ENCODE measurements around the gene MT1F. TPM values are rescaled to one million over a fixed set of nuclear protein-coding genes. Genes with fewer than 3 reads are reported as not detected.
"Not testable (repeated sequence)": the region's sequence is repeated elsewhere in the genome, so short reads cannot be mapped to it uniquely, and the experiment has no call there.

Gene MT1F
- polyA plus RNA-seq (2013, experiment 1 of 2; ENCODE audit: insufficient read length) = 4.0 TPM
- polyA plus RNA-seq (2013, experiment 2 of 2; ENCODE audit: insufficient read length) = 2.0 TPM

GRCh38 chr16:56657555-56658326 is at the start of gene MT1F:
TSS of gene MT1F (plus strand) at chr16:56657959. CDS start at chr16:56658059, 100 bp downstream.
- peak; percentile 31 for DNase-seq

GRCh38 chr16:56608043-56608875 is 49.5 kb upstream of the MT1F start, which contains the start of gene MT2A:
TSS of gene MT2A (plus strand) at chr16:56608584. CDS start at chr16:56608656, 72 bp downstream.
- peak; percentile 97 for DNase-seq

GRCh38 chr16:56608876-56609462 is 48.8 kb upstream of the MT1F start:
- DNase-seq = peak; percentile 19

GRCh38 chr16:56609463-56609921 is 48.3 kb upstream of the MT1F start:
- DNase-seq = peak; percentile 93

GRCh38 chr16:56610017-56610608 is 47.6 kb upstream of the MT1F start:
- DNase-seq = peak; percentile 83

GRCh38 chr16:56610609-56611111 is 47.1 kb upstream of the MT1F start:
- peak; percentile 55 for DNase-seq

- DNase-seq = peak; percentile 19
Observed at GRCh38 chr16:56611281-56611833, 46.4 kb upstream of the MT1F start.

GRCh38 chr16:56613706-56614105 is 44.1 kb upstream of the MT1F start:
- DNase-seq = no peak

- peak; percentile 94 for DNase-seq
Observed at GRCh38 chr16:56614549-56614991, 43.2 kb upstream of the MT1F start.

GRCh38 chr16:56615353-56615752 is 42.4 kb upstream of the MT1F start:
- DNase-seq = peak; percentile 73

- no peak for DNase-seq
Observed at GRCh38 chr16:56616608-56617211, 41.0 kb upstream of the MT1F start.

- DNase-seq = peak; percentile 43
Observed at GRCh38 chr16:56617212-56618085, 40.3 kb upstream of the MT1F start.

- DNase-seq = no peak
Observed at GRCh38 chr16:56618138-56618537, 39.6 kb upstream of the MT1F start.

- no peak for DNase-seq
Observed at GRCh38 chr16:56620339-56620897, 37.3 kb upstream of the MT1F start.

GRCh38 chr16:56621665-56622445 is 35.9 kb upstream of the MT1F start:
- DNase-seq = not testable (repeated sequence)

GRCh38 chr16:56623184-56623583 is 34.6 kb upstream of the MT1F start:
- not testable (repeated sequence) for DNase-seq

GRCh38 chr16:56623637-56624036 is 34.1 kb upstream of the MT1F start:
- DNase-seq = no peak

GRCh38 chr16:56625140-56625942 is 32.4 kb upstream of the MT1F start, which contains the start of gene MT1E:
TSS of gene MT1E (plus strand) at chr16:56625781. CDS start at chr16:56625852, 71 bp downstream.
- DNase-seq = peak; percentile 85

Data from fibroblast of skin of back (primary cell).